ENCODE data around the gene SPTLC2.

Gene SPTLC2

GRCh38 chr14:77583657-77584056, 32.8 kb downstream of the SPTLC2 start:
- no peak overlapping the region for H3K27ac ChIP-seq

GRCh38 chr14:77582511-77582910, 33.9 kb downstream of the SPTLC2 start:
- no peak overlapping the region for H3K27ac ChIP-seq
- TF ChIP-seq CTCF (conservative IDR thresholded peaks at IDR 0.05) = no peak

More at GRCh38 chr14:77583657-77584056, 32.8 kb downstream of the SPTLC2 start:
- TF ChIP-seq CTCF (conservative IDR thresholded peaks at IDR 0.05) = no peak

- TF ChIP-seq CTCF (conservative IDR thresholded peaks at IDR 0.05) = no peak
- peak overlapping the region; percentile 61 for H3K27ac ChIP-seq
These were observed 35.4 kb downstream of the SPTLC2 start for GRCh38 chr14:77580964-77581505.

- no peak for TF ChIP-seq CTCF (conservative IDR thresholded peaks at IDR 0.05)
- peak overlapping the region; percentile 61 for H3K27ac ChIP-seq
These were observed 36.0 kb downstream of the SPTLC2 start for GRCh38 chr14:77580477-77580876.

- peak overlapping the region; percentile 61; the same call in 1 of the 2 replicates for H3K27ac ChIP-seq
- no peak for TF ChIP-seq CTCF (conservative IDR thresholded peaks at IDR 0.05)
These were observed 36.7 kb downstream of the SPTLC2 start for GRCh38 chr14:77579780-77580179.

GRCh38 chr14:77579065-77579464, 37.4 kb downstream of the SPTLC2 start:
- TF ChIP-seq CTCF (conservative IDR thresholded peaks at IDR 0.05) = no peak
- H3K27ac ChIP-seq = no peak overlapping the region

GRCh38 chr14:77574446-77575115, 41.9 kb downstream of the SPTLC2 start:
- H3K27ac ChIP-seq = no peak overlapping the region
- TF ChIP-seq CTCF (conservative IDR thresholded peaks at IDR 0.05) = no peak

Measured in VCaP (cell line).